Endometrial microvascular endothelial cells (primary cell): Measurements from ENCODE around the gene GABRP. TPM values are rescaled to one million over a fixed set of nuclear protein-coding genes. Genes with fewer than 3 reads are reported as not detected.

ENCODE experiments used
- in situ Hi-C: cut with HindIII; loops from 2 replicates; pipeline ENCODE4 v1.10.0; 2017; ENCODE audit warnings: low sequenced_read_pairs, low pct_unique_long_range_greater_than_20kb; ENCODE audit errors: inconsistent ontology term
- total RNA-seq: library from RNA; depleted of rRNA; stranded (reverse); fragments of >200 nt; gene quantifications from one replicate; pipeline ENCODE4 v1.2.3, GENCODE V29; 2015; ENCODE audit errors: inconsistent ontology term

GABRP gene
- total RNA-seq, 1 donor from 2014 or later = not detected

GRCh38 chr5:170844651-170845050 is 61.1 kb downstream of the GABRP start:
- in situ Hi-C loops = no loop called here

GRCh38 chr5:170846416-170846815 is 62.9 kb downstream of the GABRP start:
- in situ Hi-C loops = no loop called here

GRCh38 chr5:170846846-170847245 is 63.3 kb downstream of the GABRP start:
- in situ Hi-C loops = no loop called here

- in situ Hi-C loops = no loop called here
Measured at GRCh38 chr5:170848033-170848432, 64.5 kb downstream of the GABRP start.

GRCh38 chr5:170849374-170849773 is 65.8 kb downstream of the GABRP start:
- in situ Hi-C loops = no loop called here

GRCh38 chr5:170854566-170854965 is 71.0 kb downstream of the GABRP start:
- in situ Hi-C loops = no loop called here

GRCh38 chr5:170857066-170857465 is 73.5 kb downstream of the GABRP start:
- in situ Hi-C loops = no loop called here

- in situ Hi-C loops = no loop called here
Measured at GRCh38 chr5:170860415-170860814, 76.9 kb downstream of the GABRP start.

GRCh38 chr5:170860818-170861666 is 77.5 kb downstream of the GABRP start:
- in situ Hi-C loops = no loop called here

- in situ Hi-C loops = no loop called here
Measured at GRCh38 chr5:170861667-170861916, 78.1 kb downstream of the GABRP start.

GRCh38 chr5:170861917-170862766 is 78.6 kb downstream of the GABRP start, which contains the start of gene RANBP17:
Gene RANBP17, plus strand, starts transcription at chr5:170862018.
- in situ Hi-C loops = no loop called here

- in situ Hi-C loops = no loop called here
Measured at GRCh38 chr5:170863646-170864045, 80.1 kb downstream of the GABRP start.

Other genes starting within 250 kb of the GABRP start
- gene RANBP17, start 78.3 kb downstream of the GABRP start, total RNA-seq = 9.5 TPM